HG02798 (cell line): ENCODE measurements around the gene LCE1D.

Experiments
- ATAC-seq: cut with Tn5 transposase; IDR thresholded peaks from one replicate; pipeline ENCODE4 v1.9.1; 2021; ENCODE audit warnings: mild to moderate bottlenecking; ENCODE audit not compliant: unreplicated experiment, poor library complexity

LCE1D gene

GRCh38 chr1:152811050-152811449 lies 14.5 kb downstream of the LCE1D start:
- no peak for ATAC-seq

DNA sequence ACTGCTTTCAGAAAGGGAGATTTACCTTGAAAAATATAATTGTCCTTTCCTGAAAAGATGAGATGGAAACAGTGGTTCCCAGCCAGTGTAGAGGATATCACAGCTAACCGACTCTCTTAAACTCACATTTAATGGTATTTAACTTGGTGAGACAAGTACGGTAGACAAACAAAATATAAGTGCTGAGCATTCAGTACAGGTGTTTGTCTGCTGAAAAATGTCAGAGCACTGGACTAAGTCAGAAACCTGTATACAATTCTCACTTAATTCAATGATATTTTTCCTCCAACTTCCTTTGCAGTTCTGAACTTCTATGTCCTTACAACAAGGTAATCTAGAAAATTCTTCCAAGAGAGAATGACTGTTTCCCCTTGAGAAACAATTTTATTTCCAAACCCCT lies 15.2 kb downstream of the LCE1D start, which contains the start of gene LCE1B:
TSS of gene LCE1B (plus strand) at position 301 of the 400 bp plus-strand sequence. CDS start 476 bp downstream, outside the sequence.
- no peak for ATAC-seq

- no peak for ATAC-seq
Measured at GRCh38 chr1:152817309-152817708, 20.8 kb downstream of the LCE1D start.

- ATAC-seq: no peak
Measured at GRCh38 chr1:152823294-152823693, 26.8 kb downstream of the LCE1D start.

DNA sequence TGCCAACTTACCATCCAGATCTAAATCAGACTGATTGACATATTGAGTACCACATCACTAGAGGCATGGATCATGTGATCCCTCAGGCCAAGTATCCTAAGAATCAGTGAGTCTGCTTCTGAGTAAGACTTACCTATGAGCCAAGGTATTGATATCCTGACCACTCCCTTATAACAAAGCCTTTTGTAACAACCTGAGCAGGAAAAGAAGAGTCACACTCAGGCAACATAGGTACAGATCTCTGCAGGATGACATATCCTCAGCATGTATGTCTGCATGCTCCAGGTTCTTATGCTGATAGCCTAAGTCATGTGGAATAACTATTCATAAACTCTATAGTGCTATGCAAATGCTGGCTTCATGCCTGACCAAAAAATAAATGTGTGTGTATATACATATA lies 28.4 kb downstream of the LCE1D start:
- no peak for ATAC-seq

- no peak for ATAC-seq
Measured at GRCh38 chr1:152827173-152827572, 30.7 kb downstream of the LCE1D start, which contains the start of gene LCE1A. TSS of gene LCE1A (plus strand) at chr1:152827473. CDS start at chr1:152827473, 0 bp downstream.

GRCh38 chr1:152836870-152837269 lies 40.3 kb downstream of the LCE1D start:
- ATAC-seq: no peak

DNA sequence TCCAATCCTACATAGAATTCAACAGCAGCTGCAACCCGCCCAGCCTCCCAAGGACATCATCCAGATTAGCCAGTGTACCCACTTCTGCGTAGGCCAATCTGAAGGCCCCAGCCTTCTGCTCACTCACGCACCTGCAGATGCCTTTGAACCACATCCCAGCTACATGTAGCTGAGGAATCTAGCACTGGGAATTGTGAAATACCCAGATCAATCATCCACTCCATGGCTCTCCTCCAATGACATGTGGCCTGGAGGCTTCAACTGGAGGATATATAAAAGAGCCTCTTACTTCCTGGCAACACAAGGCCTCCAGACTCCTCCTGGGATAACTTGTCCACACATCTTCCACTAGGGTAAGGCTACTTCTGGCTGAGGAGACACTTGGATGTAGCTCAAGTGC lies 46.0 kb downstream of the LCE1D start, which contains the start of gene LCE6A:
TSS of gene LCE6A (plus strand) at position 301 of the 400 bp plus-strand sequence. CDS start 665 bp downstream, outside the sequence.
- no peak for ATAC-seq
